22Rv1 (cell line): ENCODE results near the gene HCK.
"Not testable (repeated sequence)": the region's sequence is repeated elsewhere in the genome, so short reads cannot be mapped to it uniquely, and the experiment has no call there.

Source experiments
- H3K27ac ChIP-seq: fragments of 450-650 bp; 2 replicates; pipeline ENCODE4 v1.5.1; 2017
- CTCF ChIP-seq: fragments of 450-650 bp; IDR thresholded peaks from 2 replicates; pipeline ENCODE4 v1.5.1; 2017; ENCODE audit warnings: mild to moderate bottlenecking
- ZFX ChIP-seq: fragments of 450-650 bp; IDR thresholded peaks from 2 replicates; pipeline ENCODE4 v1.6.1; 2017; ENCODE audit warnings: antibody characterized with exemption, borderline replicate concordance

HCK gene

GRCh38 chr20:32119734-32120133 is 67.7 kb downstream of the HCK start:
- no peak for TF ChIP-seq ZFX
- no peak for TF ChIP-seq CTCF

GRCh38 chr20:32121908-32122307 is 69.9 kb downstream of the HCK start:
- not testable (repeated sequence) for H3K27ac ChIP-seq

More at GRCh38 chr20:32119734-32120133, 67.7 kb downstream of the HCK start:
- no peak overlapping the region for H3K27ac ChIP-seq

DNA sequence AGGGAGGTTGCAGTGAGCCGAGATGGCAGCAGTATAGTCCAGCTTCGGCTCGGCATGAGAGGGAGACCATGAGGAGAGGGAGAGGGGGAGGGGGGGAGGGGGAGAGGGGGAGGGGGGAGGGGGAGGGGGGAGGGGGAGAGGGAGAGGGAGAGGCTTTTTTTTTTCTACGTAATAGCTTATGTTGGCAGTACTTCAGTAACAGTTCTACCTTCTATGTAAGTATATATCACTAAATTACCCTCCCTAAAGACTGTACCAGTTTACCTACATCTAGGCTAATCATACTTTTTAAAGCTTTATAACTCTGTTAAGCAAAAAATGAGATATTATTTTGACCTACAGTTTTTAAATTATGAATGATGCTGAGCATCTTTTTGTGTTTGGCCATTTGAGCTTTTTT is 71.0 kb downstream of the HCK start:
- no peak overlapping the region for H3K27ac ChIP-seq
- TF ChIP-seq CTCF (no peak), ZFX (no peak)

DNA sequence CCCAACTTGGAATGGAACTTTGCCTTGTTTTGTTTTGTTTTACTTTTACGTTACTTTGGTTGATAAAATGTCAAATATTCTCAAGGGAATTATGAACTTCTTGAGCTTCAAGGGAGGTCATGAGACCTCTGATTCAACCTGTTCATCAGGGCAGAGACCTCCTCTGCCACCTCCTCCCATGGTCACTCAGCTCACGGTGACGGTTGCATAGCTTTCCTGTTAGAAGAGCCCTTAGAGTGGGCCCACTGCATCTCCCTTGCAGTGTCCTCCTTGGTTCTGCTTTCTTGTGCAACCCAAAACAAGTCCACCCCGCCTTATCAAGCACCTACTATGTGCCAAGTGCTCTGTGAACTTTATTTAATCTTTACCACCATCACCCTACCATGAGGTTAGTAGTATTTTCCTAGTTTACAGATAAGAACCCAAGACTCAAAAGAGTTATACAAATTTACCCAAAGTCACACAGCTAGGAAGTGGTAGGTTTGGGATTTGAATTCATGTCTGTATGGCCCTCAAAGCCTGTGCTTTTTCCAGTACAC is 72.9 kb downstream of the HCK start:
- TF ChIP-seq ZFX (no peak), CTCF (no peak)
- H3K27ac ChIP-seq = no peak overlapping the region

DNA sequence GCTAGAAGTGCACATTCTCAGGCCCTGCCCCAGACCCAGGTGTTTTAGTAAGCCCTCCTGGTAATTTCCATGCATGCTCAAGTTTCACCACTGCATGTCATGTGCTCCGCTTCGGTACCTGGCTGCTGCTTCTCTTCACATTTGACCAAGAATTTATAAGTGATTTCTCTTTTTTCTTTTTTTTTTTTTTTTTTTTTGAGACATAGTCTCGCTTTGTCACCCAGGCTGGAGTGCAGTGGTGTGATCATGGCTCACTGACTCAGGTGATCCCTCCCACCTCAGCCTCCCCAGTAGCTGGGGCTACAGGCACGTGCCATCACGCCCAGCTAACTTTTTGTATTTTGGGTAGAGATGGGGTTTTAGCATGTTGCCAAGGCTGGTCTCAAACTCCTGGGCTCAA is 73.5 kb downstream of the HCK start:
- H3K27ac ChIP-seq = no peak overlapping the region
- TF ChIP-seq CTCF (no peak), ZFX (no peak)

DNA sequence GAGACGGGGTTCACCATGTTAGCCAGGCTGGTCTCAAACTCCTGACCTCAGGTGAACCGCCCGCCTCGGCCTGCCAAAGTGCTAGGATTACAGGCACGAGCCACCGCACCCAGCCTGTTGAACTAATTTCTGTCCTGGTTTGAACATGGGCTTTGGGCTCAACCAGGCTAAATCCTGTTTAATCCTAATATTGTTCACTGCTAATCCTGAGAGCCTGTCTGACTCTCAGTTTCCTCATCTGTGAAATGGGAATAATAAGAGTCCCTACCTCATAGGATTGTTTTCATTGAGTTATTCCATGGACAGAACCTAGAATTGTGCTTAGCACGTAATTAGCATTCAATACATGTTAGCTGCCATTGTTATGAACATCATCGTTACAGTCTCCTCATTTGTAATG is 74.9 kb downstream of the HCK start:
- no peak for TF ChIP-seq CTCF
- no peak for TF ChIP-seq ZFX
- H3K27ac ChIP-seq = no peak overlapping the region

DNA sequence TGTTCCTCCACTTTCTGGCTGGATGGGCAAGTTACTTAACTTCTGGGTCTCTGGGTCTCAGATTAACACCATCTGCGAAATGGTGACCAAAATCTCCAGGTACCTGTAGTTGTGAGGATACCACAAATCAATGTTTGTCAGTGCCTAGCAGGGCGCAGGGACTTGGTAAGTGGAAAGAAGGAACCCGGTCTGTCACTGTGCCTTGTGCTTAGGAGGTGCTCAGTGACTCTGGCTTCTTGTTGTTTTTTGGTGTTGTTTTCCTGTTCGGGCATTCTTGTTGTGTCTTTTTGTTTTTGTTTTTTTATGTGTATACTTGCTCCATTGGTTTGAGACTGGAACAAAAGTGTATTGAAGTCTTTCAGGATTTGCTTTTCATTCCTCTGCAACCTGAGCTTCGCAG is 75.3 kb downstream of the HCK start:
- no peak for TF ChIP-seq CTCF
- TF ChIP-seq ZFX = no peak
- H3K27ac ChIP-seq = no peak overlapping the region

DNA sequence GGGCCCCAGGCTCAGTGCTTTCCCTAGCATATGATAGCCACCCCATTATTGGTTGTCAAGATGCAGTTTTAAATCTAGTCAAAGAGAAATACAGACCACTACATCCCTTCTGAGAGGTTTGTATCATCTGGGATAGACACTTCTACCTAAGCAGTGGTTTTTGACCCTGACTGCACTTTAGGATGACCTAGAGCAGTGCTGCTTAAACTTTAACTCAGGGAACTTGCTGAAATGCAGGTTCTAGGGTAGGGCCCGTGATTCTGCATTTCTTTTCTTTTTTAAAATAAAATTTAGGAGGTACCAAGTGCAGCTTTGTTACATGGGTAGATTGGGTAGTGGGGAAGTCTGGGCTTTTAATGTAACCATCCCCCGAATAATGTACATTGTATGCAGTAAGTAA is 76.1 kb downstream of the HCK start:
- no peak overlapping the region for H3K27ac ChIP-seq
- TF ChIP-seq CTCF (no peak), ZFX (no peak)
